ENCODE results near the gene SPC25. TPM values are rescaled to one million over a fixed set of nuclear protein-coding genes. Genes with fewer than 3 reads are reported as not detected.

The SPC25 gene
- total and polyA plus RNA-seq, 4 donors, result 0.58 to 8.2 (median 2.1) TPM; not detected in 1

Other genes with a start within 250 kb of the SPC25 start
- gene NOSTRIN, start 87.8 kb downstream of the SPC25 start, total RNA-seq, result 10 to 100 TPM in 1 of 2 donors, 1 to 10 TPM in 1; 4.1 to 16.7 TPM
- gene NOSTRIN, start 87.8 kb downstream of the SPC25 start, polyA plus RNA-seq, result 10 to 100 TPM in 1 of 2 donors, 1 to 10 TPM in 1; 5.5 to 11.5 TPM
- not detected for gene G6PC2, start 10.9 kb upstream of the SPC25 start, total RNA-seq
- not detected for gene G6PC2, start 10.9 kb upstream of the SPC25 start, polyA plus RNA-seq
- gene ABCB11, start 140.9 kb upstream of the SPC25 start, total RNA-seq, result 10 to 100 TPM; 43.5 to 74.3 TPM
- 10 to 100 TPM; 18.3 to 33.1 TPM for gene ABCB11, start 140.9 kb upstream of the SPC25 start, polyA plus RNA-seq
- gene DHRS9, start 179.1 kb upstream of the SPC25 start, total RNA-seq, result under 1 TPM; 0.67 to 0.93 TPM
- under 1 TPM; 0.25 to 0.60 TPM for gene DHRS9, start 179.1 kb upstream of the SPC25 start, polyA plus RNA-seq